ENCODE data around the gene HEYL.

Gene HEYL

DNA sequence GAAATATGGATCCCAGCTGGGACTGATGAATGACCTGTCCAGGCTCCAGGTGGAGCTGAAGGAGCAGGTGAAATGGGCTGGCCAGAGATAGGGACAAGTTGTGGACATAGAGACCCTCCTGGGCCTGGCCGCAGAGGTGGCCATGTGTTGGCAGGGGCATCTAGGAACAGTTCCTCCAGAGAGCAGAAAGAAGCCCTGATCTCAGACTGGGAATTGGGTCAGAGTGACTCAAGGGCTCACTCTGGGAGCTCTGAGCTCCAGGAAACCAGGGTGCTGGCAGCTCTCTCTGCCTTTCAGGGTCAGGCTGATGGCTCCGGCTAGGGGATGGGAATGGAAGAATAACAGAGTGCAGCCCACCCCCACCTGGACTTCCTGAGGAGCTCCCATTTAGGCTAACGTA is 29.5 kb upstream of the HEYL start:
- Histone ChIP-seq H3K27me3 (ENCODE audit: control insufficient read depth in 2 of 2, insufficient read depth in 2 of 2, low read length in 2 of 2) (peaks cover 17 to 23% of the 10 kb centered on the region in 2 donors), H3K9ac (ENCODE audit: low read depth in 1 of 2, low read length in 2 of 2) (no peak overlapping the region), H3K36me3 (ENCODE audit: control insufficient read depth in 2 of 2, insufficient read depth in 2 of 2, low read length in 2 of 2) (no peaks in the 10 kb centered on the region), H3K27ac (ENCODE audit: low read depth in 2 of 2, low read length in 2 of 2) (no peak overlapping the region), H3K4me1 (ENCODE audit: control insufficient read depth in 2 of 2, insufficient read depth in 2 of 2, low read length in 2 of 2) (no peaks in the 10 kb centered on the region), H3K9me3 (ENCODE audit: control insufficient read depth in 2 of 2, low read length in 2 of 2) (no peaks in the 10 kb centered on the region), H3K4me3 (ENCODE audit: low read length in 2 of 2) (no peak overlapping the region)

DNA sequence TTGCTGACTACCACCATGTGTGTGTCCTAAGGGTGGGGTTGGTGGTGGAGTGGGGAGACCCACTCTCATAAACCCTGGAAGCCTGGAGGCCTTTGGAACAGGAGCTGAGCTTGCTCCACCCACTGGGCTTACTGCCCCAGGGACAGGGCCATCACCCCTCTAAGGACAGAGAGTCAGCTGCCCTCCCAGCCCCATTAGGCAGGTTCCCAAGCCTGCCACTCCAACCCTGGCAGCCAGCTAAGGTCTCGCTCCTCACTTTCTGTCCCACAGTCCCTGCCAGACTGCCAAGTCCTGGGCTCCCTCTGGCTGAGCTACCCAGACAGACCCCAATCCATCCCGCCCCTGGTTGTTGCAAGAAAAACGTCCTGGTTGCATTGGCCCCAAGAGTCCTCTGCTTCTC is 28.7 kb upstream of the HEYL start:
- no peak overlapping the region for H3K9ac ChIP-seq (ENCODE audit: low read depth in 1 of 2, low read length in 2 of 2)
- no peaks in the 10 kb centered on the region for H3K9me3 ChIP-seq (ENCODE audit: control insufficient read depth in 2 of 2, low read length in 2 of 2)
- H3K4me1 ChIP-seq (ENCODE audit: control insufficient read depth in 2 of 2, insufficient read depth in 2 of 2, low read length in 2 of 2), result no peaks in the 10 kb centered on the region

DNA sequence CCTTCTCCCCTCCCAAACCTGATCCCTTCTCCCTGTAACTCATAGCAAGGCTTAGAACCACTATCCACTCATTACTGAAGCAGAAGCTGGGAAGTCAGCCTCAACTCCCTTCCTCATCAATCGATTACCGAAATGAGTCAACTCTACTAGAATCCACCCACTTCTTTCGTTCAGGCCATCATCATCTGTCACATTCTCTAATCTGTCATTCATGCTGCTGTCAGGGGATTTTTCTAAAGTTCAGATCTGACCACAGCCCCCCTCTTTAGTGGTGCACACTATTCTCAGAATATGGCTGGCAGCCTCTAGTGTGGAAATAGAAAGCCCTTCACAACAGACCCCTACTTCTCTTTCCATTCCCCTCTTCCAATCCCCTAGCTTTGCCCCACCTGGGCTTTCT is 27.3 kb upstream of the HEYL start:
- peaks cover 11 to 17% of the 10 kb centered on the region in 2 donors for H3K27me3 ChIP-seq (ENCODE audit: control insufficient read depth in 2 of 2, insufficient read depth in 2 of 2, low read length in 2 of 2)
- no peaks in the 10 kb centered on the region for H3K4me1 ChIP-seq (ENCODE audit: control insufficient read depth in 2 of 2, insufficient read depth in 2 of 2, low read length in 2 of 2)
- no peaks in the 10 kb centered on the region for H3K9me3 ChIP-seq (ENCODE audit: control insufficient read depth in 2 of 2, low read length in 2 of 2)
- no peaks in the 10 kb centered on the region for H3K36me3 ChIP-seq (ENCODE audit: control insufficient read depth in 2 of 2, insufficient read depth in 2 of 2, low read length in 2 of 2)
- H3K27ac ChIP-seq (ENCODE audit: low read depth in 2 of 2, low read length in 2 of 2), result no peak overlapping the region
- no peak overlapping the region for H3K9ac ChIP-seq (ENCODE audit: low read depth in 1 of 2, low read length in 2 of 2)
- H3K4me3 ChIP-seq (ENCODE audit: low read length in 2 of 2), result no peak overlapping the region

More for the DNA sequence above, 28.7 kb upstream of the HEYL start:
- Histone ChIP-seq H3K27ac (ENCODE audit: low read depth in 2 of 2, low read length in 2 of 2) (no peak overlapping the region), H3K36me3 (ENCODE audit: control insufficient read depth in 2 of 2, insufficient read depth in 2 of 2, low read length in 2 of 2) (no peaks in the 10 kb centered on the region), H3K4me3 (ENCODE audit: low read length in 2 of 2) (no peak overlapping the region), H3K27me3 (ENCODE audit: control insufficient read depth in 2 of 2, insufficient read depth in 2 of 2, low read length in 2 of 2) (peaks cover 17 to 23% of the 10 kb centered on the region in 2 donors)

DNA sequence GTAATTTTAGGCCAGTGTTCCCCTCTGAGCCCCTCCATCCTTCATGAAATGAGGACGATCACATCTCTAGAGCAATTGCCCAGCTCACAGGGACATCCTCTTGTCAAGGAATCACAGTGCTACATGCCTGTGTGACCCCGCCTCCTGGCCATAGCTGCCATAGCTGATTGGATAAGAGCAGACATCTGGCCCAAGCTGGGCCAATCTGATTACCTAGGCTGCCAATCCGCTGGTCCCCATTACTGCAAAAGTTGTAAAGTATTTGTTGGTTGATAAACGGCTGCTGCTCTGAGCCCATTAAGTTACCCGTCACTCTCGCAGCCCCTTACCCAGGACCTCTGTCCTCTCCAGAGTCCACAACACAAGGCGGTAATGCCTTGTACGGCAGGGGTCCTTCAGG is 24.1 kb upstream of the HEYL start:
- Histone ChIP-seq H3K4me1 (ENCODE audit: control insufficient read depth in 2 of 2, insufficient read depth in 2 of 2, low read length in 2 of 2) (no peaks in the 10 kb centered on the region), H3K36me3 (ENCODE audit: control insufficient read depth in 2 of 2, insufficient read depth in 2 of 2, low read length in 2 of 2) (no peaks in the 10 kb centered on the region), H3K9ac (ENCODE audit: low read depth in 1 of 2, low read length in 2 of 2) (no peak overlapping the region), H3K9me3 (ENCODE audit: control insufficient read depth in 2 of 2, low read length in 2 of 2) (no peaks in the 10 kb centered on the region), H3K4me3 (ENCODE audit: low read length in 2 of 2) (no peak overlapping the region), H3K27ac (ENCODE audit: low read depth in 2 of 2, low read length in 2 of 2) (no peak overlapping the region), H3K27me3 (ENCODE audit: control insufficient read depth in 2 of 2, insufficient read depth in 2 of 2, low read length in 2 of 2) (peaks cover 0 to 2% of the 10 kb centered on the region in 2 donors)

DNA sequence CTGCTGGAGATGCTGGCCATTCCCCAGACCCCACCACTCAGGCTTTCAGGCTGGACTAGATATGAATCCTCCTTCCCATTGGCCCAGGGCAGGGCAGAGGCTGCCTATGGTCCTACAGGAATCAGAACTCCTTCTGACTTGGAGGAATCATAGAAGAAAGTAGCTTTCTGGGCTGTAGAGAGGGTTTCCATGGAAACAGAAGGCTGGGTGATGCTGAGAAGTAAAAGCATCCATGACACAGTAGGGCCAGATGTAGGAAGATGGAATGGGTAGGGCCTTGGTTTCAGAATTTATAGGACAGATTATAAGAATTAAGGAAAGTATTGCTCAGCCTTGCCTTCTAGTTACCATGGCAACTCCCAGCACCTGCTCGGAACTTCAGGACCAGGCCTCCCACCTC is 23.4 kb upstream of the HEYL start:
- H3K9me3 ChIP-seq (ENCODE audit: control insufficient read depth in 2 of 2, low read length in 2 of 2), result no peaks in the 10 kb centered on the region
- peaks cover 0 to 2% of the 10 kb centered on the region in 2 donors for H3K27me3 ChIP-seq (ENCODE audit: control insufficient read depth in 2 of 2, insufficient read depth in 2 of 2, low read length in 2 of 2)
- H3K9ac ChIP-seq (ENCODE audit: low read depth in 1 of 2, low read length in 2 of 2), result no peak overlapping the region
- no peak overlapping the region for H3K27ac ChIP-seq (ENCODE audit: low read depth in 2 of 2, low read length in 2 of 2)
- peaks cover 0 to 2% of the 10 kb centered on the region in 2 donors for H3K4me1 ChIP-seq (ENCODE audit: control insufficient read depth in 2 of 2, insufficient read depth in 2 of 2, low read length in 2 of 2)
- H3K36me3 ChIP-seq (ENCODE audit: control insufficient read depth in 2 of 2, insufficient read depth in 2 of 2, low read length in 2 of 2), result no peaks in the 10 kb centered on the region
- H3K4me3 ChIP-seq (ENCODE audit: low read length in 2 of 2), result no peak overlapping the region

DNA sequence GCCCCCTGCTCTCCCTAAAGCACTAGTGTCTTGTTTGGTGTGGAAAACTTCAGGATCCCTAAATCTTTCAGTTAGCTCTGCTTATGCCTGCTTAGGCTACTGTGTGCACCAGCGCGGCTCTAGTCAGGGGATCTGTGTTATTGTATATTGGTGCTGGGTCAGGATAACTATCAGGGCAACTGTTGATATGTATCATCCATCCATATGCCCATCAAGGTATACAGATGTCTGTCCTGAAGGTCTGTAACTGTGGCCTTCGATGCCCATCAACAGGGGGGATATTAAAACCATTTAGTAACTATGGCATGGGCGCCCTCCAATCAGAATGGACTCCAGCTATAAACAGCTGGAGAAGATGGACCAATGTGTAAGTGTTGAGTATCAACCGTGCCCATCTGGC is 20.1 kb upstream of the HEYL start:
- peaks cover 0 to 2% of the 10 kb centered on the region in 2 donors for H3K4me1 ChIP-seq (ENCODE audit: control insufficient read depth in 2 of 2, insufficient read depth in 2 of 2, low read length in 2 of 2)
- no peak overlapping the region for H3K9ac ChIP-seq (ENCODE audit: low read depth in 1 of 2, low read length in 2 of 2)

DNA sequence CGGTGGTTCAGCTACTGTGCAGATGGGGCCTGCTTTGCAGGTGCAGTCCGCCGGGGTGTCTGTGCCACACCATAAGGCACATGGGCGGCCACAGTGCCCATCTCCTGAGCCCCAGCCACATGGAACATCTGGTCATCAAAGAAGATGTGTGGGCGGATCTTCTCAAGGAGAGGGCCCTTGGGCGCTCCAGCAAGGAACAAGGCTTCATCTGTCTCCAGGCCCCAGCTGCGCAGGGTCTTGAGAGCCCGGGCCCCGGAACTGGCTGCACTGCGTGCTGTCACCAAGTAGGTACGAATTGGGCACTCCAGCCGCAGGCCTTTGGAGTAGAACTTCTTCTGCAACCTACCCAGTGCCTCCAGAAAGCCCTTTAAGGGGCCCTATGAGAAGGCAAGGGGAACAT is 19.7 kb upstream of the HEYL start:
- H3K36me3 ChIP-seq (ENCODE audit: control insufficient read depth in 2 of 2, insufficient read depth in 2 of 2, low read length in 2 of 2), result no peaks in the 10 kb centered on the region
- peaks cover 3 to 7% of the 10 kb centered on the region in 2 donors for H3K27me3 ChIP-seq (ENCODE audit: control insufficient read depth in 2 of 2, insufficient read depth in 2 of 2, low read length in 2 of 2)
- no peak overlapping the region for H3K27ac ChIP-seq (ENCODE audit: low read depth in 2 of 2, low read length in 2 of 2)
- H3K9me3 ChIP-seq (ENCODE audit: control insufficient read depth in 2 of 2, low read length in 2 of 2), result no peaks in the 10 kb centered on the region
- peaks cover 0 to 2% of the 10 kb centered on the region in 2 donors for H3K4me1 ChIP-seq (ENCODE audit: control insufficient read depth in 2 of 2, insufficient read depth in 2 of 2, low read length in 2 of 2)
- no peak overlapping the region for H3K4me3 ChIP-seq (ENCODE audit: low read length in 2 of 2)
- no peak overlapping the region for H3K9ac ChIP-seq (ENCODE audit: low read depth in 1 of 2, low read length in 2 of 2)

More for the DNA sequence above, 20.1 kb upstream of the HEYL start:
- H3K27ac ChIP-seq (ENCODE audit: low read depth in 2 of 2, low read length in 2 of 2), result no peak overlapping the region
- no peaks in the 10 kb centered on the region for H3K9me3 ChIP-seq (ENCODE audit: control insufficient read depth in 2 of 2, low read length in 2 of 2)
- peaks cover 0 to 7% of the 10 kb centered on the region in 2 donors for H3K27me3 ChIP-seq (ENCODE audit: control insufficient read depth in 2 of 2, insufficient read depth in 2 of 2, low read length in 2 of 2)
- H3K36me3 ChIP-seq (ENCODE audit: control insufficient read depth in 2 of 2, insufficient read depth in 2 of 2, low read length in 2 of 2), result no peaks in the 10 kb centered on the region
- no peak overlapping the region for H3K4me3 ChIP-seq (ENCODE audit: low read length in 2 of 2)

DNA sequence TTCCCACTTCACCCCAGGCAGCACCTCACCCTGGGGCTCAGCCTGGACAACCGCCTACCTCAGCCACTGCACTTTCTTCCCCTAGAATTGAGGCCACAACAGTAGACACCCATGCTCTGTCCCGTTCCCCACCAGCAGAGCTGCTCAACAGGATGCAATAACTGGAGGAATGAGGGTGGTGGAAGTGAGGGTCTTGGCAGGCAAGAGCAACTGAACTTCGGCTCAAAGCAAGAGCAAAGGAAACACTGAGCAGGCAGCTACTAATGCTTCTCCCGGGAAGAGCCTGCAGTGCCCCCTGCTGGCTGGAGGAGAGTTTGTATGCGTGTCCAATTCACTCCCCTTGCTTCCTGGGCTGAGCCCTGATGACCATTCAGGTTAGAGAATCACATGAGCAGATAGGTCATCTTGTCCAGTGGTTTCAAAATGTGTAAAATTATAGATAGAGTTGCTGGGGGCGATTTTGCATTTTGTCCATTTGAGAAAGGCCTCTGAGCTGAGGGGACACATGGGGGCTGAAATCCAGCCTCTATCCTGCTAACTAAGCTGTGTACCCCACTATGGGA is 18.6 kb upstream of the HEYL start:
- Histone ChIP-seq H3K27ac (ENCODE audit: low read depth in 2 of 2, low read length in 2 of 2) (no peak overlapping the region), H3K9ac (ENCODE audit: low read depth in 1 of 2, low read length in 2 of 2) (no peak overlapping the region), H3K9me3 (ENCODE audit: control insufficient read depth in 2 of 2, low read length in 2 of 2) (no peaks in the 10 kb centered on the region), H3K4me3 (ENCODE audit: low read length in 2 of 2) (peak overlapping the region in 1 of 2 donors; percentile 38), H3K27me3 (ENCODE audit: control insufficient read depth in 2 of 2, insufficient read depth in 2 of 2, low read length in 2 of 2) (peaks cover 6 to 7% of the 10 kb centered on the region in 2 donors), H3K4me1 (ENCODE audit: control insufficient read depth in 2 of 2, insufficient read depth in 2 of 2, low read length in 2 of 2) (peaks cover 0 to 2% of the 10 kb centered on the region in 2 donors), H3K36me3 (ENCODE audit: control insufficient read depth in 2 of 2, insufficient read depth in 2 of 2, low read length in 2 of 2) (no peaks in the 10 kb centered on the region)

DNA sequence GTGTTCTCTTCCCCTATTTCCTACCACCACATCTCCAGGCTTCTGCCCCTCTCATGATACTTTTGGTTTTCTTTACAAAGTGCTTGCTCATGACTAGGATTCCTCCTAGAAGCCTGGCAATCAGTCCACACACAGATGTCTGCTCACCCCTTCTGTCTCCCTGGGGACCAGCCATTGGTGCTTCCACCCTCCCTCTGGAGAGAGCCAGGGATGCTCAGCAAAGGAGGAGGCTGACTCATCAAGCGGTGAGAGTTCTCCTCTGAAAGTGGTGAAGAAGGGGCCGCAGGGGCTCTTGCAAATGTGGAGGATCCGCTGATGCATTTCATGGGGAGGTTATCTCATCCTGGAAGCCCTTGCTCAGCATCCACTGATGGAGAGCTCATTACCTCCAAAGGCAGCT is 18.0 kb upstream of the HEYL start:
- Histone ChIP-seq H3K4me3 (ENCODE audit: low read length in 2 of 2) (no peak overlapping the region), H3K9ac (ENCODE audit: low read depth in 1 of 2, low read length in 2 of 2) (no peak overlapping the region), H3K27ac (ENCODE audit: low read depth in 2 of 2, low read length in 2 of 2) (no peak overlapping the region)

DNA sequence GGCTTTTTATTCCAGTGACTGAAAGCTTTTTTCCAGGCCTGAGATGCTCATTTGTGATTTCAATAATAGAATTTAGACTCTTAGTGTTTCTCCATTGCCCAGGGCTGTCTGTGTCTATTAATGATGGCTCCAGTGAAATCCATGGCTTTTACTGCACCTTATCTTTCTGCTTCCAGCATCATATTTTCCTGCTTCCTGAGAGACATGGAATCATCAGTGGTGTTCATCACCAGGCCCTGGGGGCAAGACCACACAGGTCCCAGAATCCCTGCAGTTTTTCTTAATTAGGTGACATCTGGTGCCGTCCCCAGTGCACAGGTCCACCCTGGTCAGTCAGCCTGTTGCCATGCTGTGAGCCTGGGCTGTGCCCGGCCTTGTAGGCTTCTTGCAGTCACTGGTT is 16.9 kb upstream of the HEYL start:
- H3K36me3 ChIP-seq (ENCODE audit: control insufficient read depth in 2 of 2, insufficient read depth in 2 of 2, low read length in 2 of 2), result no peaks in the 10 kb centered on the region
- H3K4me1 ChIP-seq (ENCODE audit: control insufficient read depth in 2 of 2, insufficient read depth in 2 of 2, low read length in 2 of 2), result peaks cover 0 to 2% of the 10 kb centered on the region in 2 donors
- H3K4me3 ChIP-seq (ENCODE audit: low read length in 2 of 2), result no peak overlapping the region
- no peak overlapping the region for H3K27ac ChIP-seq (ENCODE audit: low read depth in 2 of 2, low read length in 2 of 2)
- no peak overlapping the region for H3K9ac ChIP-seq (ENCODE audit: low read depth in 1 of 2, low read length in 2 of 2)
- no peaks in the 10 kb centered on the region for H3K9me3 ChIP-seq (ENCODE audit: control insufficient read depth in 2 of 2, low read length in 2 of 2)
- H3K27me3 ChIP-seq (ENCODE audit: control insufficient read depth in 2 of 2, insufficient read depth in 2 of 2, low read length in 2 of 2), result peaks cover 6 to 7% of the 10 kb centered on the region in 2 donors

More for the DNA sequence above, 18.0 kb upstream of the HEYL start:
- peaks cover 6 to 7% of the 10 kb centered on the region in 2 donors for H3K27me3 ChIP-seq (ENCODE audit: control insufficient read depth in 2 of 2, insufficient read depth in 2 of 2, low read length in 2 of 2)
- H3K9me3 ChIP-seq (ENCODE audit: control insufficient read depth in 2 of 2, low read length in 2 of 2), result no peaks in the 10 kb centered on the region
- peaks cover 0 to 2% of the 10 kb centered on the region in 2 donors for H3K4me1 ChIP-seq (ENCODE audit: control insufficient read depth in 2 of 2, insufficient read depth in 2 of 2, low read length in 2 of 2)
- H3K36me3 ChIP-seq (ENCODE audit: control insufficient read depth in 2 of 2, insufficient read depth in 2 of 2, low read length in 2 of 2), result no peaks in the 10 kb centered on the region
